IPS-15b (cell line): ENCODE data around the gene FGF21.
"Not testable (repeated sequence)": the region's sequence is repeated elsewhere in the genome, so short reads cannot be mapped to it uniquely, and the experiment has no call there.

ENCODE experiments used
- H3K27me3 ChIP-seq: one replicate; pipeline ENCODE4 v1.6.1; 2013; ENCODE audit warnings: low read length; ENCODE audit not compliant: control insufficient read depth, insufficient read depth
- H3K36me3 ChIP-seq: one replicate; pipeline ENCODE4 v1.6.1; 2013; ENCODE audit warnings: low read length; ENCODE audit not compliant: control insufficient read depth, insufficient read depth
- H3K4me1 ChIP-seq: one replicate; pipeline ENCODE4 v1.6.1; 2013; ENCODE audit warnings: mild to moderate bottlenecking, low read length; ENCODE audit not compliant: control insufficient read depth, insufficient read depth
- H3K4me3 ChIP-seq: one replicate; pipeline ENCODE4 v1.5.1; 2013; ENCODE audit warnings: low read depth, low read length
- H3K9ac ChIP-seq: one replicate; pipeline ENCODE4 v1.6.1; 2013; ENCODE audit warnings: low read depth, mild to moderate bottlenecking, low read length
- H3K9me3 ChIP-seq: one replicate; pipeline ENCODE4 v1.6.1; 2013; ENCODE audit warnings: mild to moderate bottlenecking, low read length; ENCODE audit not compliant: control insufficient read depth, insufficient read depth

Gene FGF21

DNA sequence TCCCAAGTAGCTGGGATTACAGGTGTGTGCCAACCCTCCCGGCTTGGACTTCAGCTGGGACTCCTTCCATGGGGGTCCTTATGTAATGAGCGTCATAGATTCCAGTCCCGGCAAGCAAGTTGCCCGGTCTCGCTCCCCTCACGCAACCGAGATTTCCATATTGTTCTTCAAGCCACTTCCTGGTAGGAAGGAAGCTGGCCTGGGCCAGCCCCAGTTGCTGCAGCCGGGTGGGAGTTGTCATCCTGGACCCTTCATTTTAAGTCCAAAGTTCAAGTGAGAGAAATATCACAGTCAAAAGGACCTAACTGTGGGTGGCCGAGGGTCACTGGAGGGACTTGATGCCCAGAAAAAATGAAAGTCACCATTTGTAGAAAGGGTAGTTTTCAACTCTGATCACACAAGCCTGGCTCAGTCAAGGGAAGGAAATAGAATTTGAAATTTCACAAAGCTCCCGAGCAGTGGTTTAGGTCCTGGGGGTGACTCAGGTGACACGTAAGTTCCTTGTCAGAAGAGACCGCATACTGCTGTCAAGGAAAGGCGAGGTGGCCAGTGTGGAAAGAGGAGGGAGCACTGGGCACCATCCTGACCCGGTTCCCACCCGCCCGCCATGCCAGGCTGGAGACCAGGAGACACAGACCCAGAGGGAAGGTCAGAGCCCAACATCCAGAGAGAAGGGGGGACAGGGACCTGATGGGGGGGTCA is 5.3 kb downstream of the FGF21 start:
- no peak overlapping the region for H3K9ac ChIP-seq
- no peaks in the 10 kb centered on the region for H3K36me3 ChIP-seq
- no peak overlapping the region for H3K4me3 ChIP-seq
- peaks cover 3% of the 10 kb centered on the region for H3K27me3 ChIP-seq
- no peaks in the 10 kb centered on the region for H3K9me3 ChIP-seq
- no peaks in the 10 kb centered on the region for H3K4me1 ChIP-seq

- H3K4me1 ChIP-seq, H3K9me3 ChIP-seq, H3K27me3 ChIP-seq, H3K4me3 ChIP-seq, H3K36me3 ChIP-seq, H3K9ac ChIP-seq: not testable (repeated sequence)
Measured at GRCh38 chr19:48765816-48766215, 10.5 kb downstream of the FGF21 start.

DNA sequence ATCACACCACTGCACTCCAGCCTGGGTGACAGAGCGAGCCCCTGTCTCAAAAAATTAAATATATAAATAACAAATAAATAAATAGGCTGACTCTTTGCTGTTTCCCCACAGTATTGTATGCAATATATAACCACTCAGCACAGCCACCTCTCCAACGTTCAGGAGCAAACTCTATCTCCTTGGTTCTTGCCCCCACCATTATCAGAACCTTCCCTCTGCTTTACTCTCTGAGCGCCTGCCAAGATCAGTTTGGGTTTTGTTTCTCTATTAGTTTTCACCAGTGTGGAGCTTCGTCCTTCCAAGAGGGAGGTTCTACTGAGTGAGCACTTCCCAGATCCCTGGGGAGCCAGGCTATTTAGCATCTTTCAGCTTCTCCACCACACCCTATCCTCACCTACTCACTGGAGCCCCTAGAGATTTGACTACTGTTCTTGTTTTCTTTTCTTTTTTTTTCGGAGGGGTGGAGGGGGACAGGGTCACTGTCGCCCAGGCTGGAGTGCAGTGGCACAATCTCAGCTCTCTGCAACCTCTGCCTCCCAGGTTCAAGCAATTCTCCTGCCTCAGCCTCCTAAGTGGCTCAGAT is 12.9 kb downstream of the FGF21 start:
- H3K4me1 ChIP-seq, H3K36me3 ChIP-seq, H3K9ac ChIP-seq, H3K9me3 ChIP-seq, H3K4me3 ChIP-seq, H3K27me3 ChIP-seq: not testable (repeated sequence)

- Histone ChIP-seq H3K4me3 (no peak overlapping the region), H3K9me3 (no peaks in the 10 kb centered on the region), H3K4me1 (no peaks in the 10 kb centered on the region), H3K27me3 (no peaks in the 10 kb centered on the region), H3K9ac (no peak overlapping the region), H3K36me3 (no peaks in the 10 kb centered on the region)
Measured at GRCh38 chr19:48768994-48769713, 13.8 kb downstream of the FGF21 start.

DNA sequence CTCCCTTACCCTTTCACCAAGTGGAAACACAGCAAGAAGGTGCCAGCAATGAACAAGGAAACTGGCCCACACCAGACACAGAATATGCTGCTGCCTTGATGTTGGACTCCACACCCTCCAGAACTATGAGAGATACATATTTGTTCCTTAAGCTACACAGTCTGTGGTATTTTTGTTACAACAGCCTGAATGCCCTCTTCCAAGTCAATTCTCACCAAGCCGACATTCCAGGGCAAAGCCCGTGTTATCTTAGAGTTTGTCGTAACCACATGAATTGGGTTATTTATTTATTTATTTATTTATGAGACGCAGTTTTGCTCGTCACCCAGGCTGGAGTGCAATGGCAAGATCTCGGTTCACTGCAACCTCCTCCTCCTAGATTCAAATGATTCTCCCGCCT is 14.9 kb downstream of the FGF21 start:
- Histone ChIP-seq H3K9ac (no peak overlapping the region), H3K4me1 (no peaks in the 10 kb centered on the region), H3K27me3 (no peaks in the 10 kb centered on the region)

DNA sequence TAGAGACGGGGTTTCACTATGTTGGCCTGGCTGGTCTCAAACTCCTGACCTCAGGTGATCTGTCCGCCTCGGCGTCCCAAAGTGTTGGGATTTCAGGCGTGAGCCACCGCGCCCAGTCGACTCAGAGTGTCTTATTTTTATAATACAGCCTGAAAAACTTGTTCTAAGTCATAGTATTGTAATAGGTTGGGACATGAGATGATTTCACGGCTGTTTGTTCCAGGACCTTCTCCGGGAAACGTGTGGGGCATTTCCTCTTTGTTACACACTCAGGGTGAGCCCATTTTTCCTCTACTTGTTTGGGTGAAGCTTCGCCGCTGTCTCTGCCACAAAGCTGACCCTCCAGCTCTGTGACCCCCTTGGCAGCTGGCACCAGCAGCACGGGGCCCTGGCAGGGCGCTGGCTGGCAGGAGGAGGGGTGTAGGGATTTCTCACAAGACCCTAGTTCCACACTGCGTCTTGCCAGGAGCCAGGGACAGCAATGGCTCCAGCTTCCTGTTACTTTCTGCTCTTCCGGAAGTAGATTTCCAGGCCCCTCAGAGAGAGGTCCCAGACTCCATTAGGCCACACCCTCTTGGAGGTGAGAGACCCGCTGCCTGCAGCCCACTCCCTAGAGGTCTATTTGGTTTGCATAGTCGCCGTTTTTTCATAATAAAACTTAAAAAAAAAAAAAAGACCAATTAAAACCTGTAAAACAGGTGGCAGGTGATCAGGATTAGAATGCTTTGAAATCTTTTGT is 15.6 kb downstream of the FGF21 start:
- H3K36me3 ChIP-seq: no peaks in the 10 kb centered on the region
- H3K9me3 ChIP-seq: no peaks in the 10 kb centered on the region
- no peaks in the 10 kb centered on the region for H3K27me3 ChIP-seq
- H3K4me3 ChIP-seq: no peak overlapping the region
- H3K9ac ChIP-seq: no peak overlapping the region
- no peaks in the 10 kb centered on the region for H3K4me1 ChIP-seq

More for the DNA sequence above, 14.9 kb downstream of the FGF21 start:
- Histone ChIP-seq H3K36me3 (no peaks in the 10 kb centered on the region), H3K9me3 (no peaks in the 10 kb centered on the region), H3K4me3 (no peak overlapping the region)

DNA sequence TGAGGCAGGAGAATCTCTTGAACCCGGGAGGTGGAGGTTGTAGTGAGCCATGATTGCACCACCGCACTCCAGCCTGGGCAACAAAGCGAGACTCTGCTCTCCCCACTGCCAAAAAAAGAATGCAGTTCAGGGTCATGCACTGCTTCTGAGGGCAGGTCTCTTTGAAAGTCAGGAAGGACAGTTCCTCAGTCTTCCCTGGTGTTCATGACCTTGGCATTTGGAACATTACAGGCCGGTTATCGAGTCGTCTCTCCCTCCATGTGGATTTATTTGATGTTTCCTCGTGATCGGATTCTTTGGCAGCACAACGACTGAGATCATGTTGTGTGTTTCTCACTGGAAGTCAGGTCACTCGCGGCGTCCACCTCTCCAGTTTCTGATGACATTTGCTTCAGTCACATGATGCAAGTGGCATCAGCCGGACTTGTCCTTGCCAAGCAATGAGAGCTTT is 17.2 kb downstream of the FGF21 start:
- Histone ChIP-seq H3K36me3 (no peaks in the 10 kb centered on the region), H3K4me3 (no peak overlapping the region), H3K9ac (no peak overlapping the region), H3K27me3 (no peaks in the 10 kb centered on the region), H3K4me1 (no peaks in the 10 kb centered on the region), H3K9me3 (no peaks in the 10 kb centered on the region)

DNA sequence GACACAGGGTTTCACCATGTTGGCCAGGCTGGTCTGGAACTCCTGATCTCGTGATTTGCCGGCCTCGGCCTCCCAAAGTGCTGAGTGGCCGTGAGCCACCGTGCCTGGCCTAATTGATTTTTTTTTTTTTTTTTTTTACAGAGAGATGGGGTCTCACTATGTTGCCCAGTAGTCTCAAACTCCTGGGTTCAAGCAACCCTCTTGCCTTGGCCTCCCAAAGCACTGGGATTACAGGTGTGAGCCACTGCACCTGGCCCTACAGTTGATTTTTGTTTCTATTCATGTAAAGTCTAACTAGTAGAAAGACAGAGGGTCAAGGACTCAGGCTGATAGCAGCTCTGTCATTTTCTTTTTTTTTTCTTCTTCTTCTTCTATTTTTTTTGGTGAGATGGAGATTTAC is 21.8 kb downstream of the FGF21 start:
- Histone ChIP-seq H3K9me3 (no peaks in the 10 kb centered on the region), H3K36me3 (no peaks in the 10 kb centered on the region), H3K4me1 (no peaks in the 10 kb centered on the region), H3K9ac (no peak overlapping the region), H3K4me3 (no peak overlapping the region), H3K27me3 (peaks cover 4% of the 10 kb centered on the region)

DNA sequence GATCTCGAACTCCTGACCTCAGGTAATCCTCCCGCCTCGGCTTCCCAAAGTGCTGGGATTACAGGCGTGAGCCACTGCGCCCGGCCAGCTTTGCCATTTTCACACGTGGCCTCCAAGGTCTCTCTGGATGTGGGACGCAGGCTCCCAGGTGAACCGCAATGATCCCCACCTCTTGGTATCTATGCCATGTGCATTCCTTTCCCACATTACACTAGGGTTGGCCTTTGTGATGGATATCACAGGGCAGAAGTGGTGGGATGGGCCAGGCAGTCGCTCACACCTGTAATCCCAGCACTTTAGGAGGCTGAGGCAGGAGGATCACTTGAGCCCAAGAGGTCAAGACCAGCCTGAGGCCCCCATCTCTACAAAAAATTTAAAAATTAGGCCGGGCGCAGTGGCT is 22.4 kb downstream of the FGF21 start:
- Histone ChIP-seq H3K4me1 (no peaks in the 10 kb centered on the region), H3K27me3 (peaks cover 4% of the 10 kb centered on the region), H3K9me3 (no peaks in the 10 kb centered on the region), H3K4me3 (no peak overlapping the region), H3K9ac (no peak overlapping the region), H3K36me3 (no peaks in the 10 kb centered on the region)

GRCh38 chr19:48779636-48780035 is 24.3 kb downstream of the FGF21 start:
- no peaks in the 10 kb centered on the region for H3K9me3 ChIP-seq
- H3K4me3 ChIP-seq: no peak overlapping the region
- H3K4me1 ChIP-seq: no peaks in the 10 kb centered on the region

DNA sequence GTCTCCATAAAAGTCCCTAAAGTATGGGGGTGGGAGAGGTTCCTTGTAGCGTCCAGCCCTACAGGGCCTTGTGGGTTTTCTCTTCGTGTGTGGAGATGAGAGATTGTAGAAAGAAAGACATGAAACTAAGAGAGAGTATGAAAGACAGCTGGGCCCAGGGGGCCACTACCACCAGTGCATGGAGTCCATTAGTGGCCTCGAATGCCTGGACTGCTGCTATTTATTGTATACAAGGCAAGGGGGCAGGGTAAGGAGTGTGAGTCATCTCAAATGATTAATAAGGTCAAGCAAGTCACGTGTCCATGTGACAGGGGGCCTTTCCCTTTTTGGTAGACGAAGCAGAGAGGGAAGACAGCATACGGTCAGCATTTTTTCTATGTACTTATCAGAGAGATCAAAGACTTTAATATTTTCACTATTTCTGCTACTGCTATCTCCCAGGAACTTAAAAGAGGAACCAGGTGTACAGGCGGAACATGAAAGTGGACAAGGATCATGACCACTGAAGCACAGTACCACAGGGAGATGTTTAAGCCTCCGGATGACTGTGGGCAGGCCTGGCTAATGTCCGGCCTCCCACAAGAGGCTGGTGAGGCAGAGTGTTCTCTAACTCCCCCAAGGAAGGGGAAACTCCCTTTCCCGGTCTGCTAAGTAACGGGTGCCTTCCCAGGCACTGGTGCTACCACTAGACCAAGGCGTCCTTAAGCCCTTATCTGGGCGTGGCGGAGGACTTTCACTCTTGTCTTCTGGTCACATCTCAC is 25.5 kb downstream of the FGF21 start:
- Histone ChIP-seq H3K9ac (no peak overlapping the region), H3K36me3 (no peaks in the 10 kb centered on the region), H3K4me3 (no peak overlapping the region), H3K9me3 (no peaks in the 10 kb centered on the region), H3K4me1 (no peaks in the 10 kb centered on the region), H3K27me3 (peaks cover 4% of the 10 kb centered on the region)

More at GRCh38 chr19:48779636-48780035, 24.3 kb downstream of the FGF21 start:
- no peak overlapping the region for H3K9ac ChIP-seq
- H3K36me3 ChIP-seq: no peaks in the 10 kb centered on the region
- peaks cover 4% of the 10 kb centered on the region for H3K27me3 ChIP-seq
